HepG2 (cell line): ENCODE measurements around the gene LMNA. TPM values are rescaled to one million over a fixed set of nuclear protein-coding genes. Genes with fewer than 3 reads are reported as not detected.
A peak's percentile ranks its signal among the peaks of the same experiment; 100 is the strongest.

Experiments used
- DBP ChIP-seq: sonication (generic); formaldehyde crosslinking; IDR thresholded peaks from 2 replicates; pipeline ENCODE4 v1.4.0; 2020; ENCODE audit warnings: missing genetic modification reagents; ENCODE audit errors: not compliant biosample characterization
- HMGXB3 ChIP-seq: sonication (generic); formaldehyde crosslinking; IDR thresholded peaks from 2 replicates; pipeline ENCODE4 v1.4.0; 2020; ENCODE audit warnings: missing genetic modification reagents, borderline replicate concordance
- HNRNPUL1 ChIP-seq: fragments of 200-400 bp; formaldehyde crosslinking; IDR thresholded peaks from 2 replicates; pipeline ENCODE4 v1.6.1; 2017; ENCODE audit warnings: low read depth, mild to moderate bottlenecking, low read length, moderate library complexity
- KDM1A ChIP-seq: IDR thresholded peaks from 2 replicates; pipeline ENCODE4 v1.6.1; 2016; ENCODE audit warnings: missing compliant biosample characterization
- PAXIP1 ChIP-seq: sonication (generic); formaldehyde crosslinking; conservative IDR thresholded peaks from 2 replicates; pipeline ENCODE4 v1.4.0; 2020; ENCODE audit warnings: mild to moderate bottlenecking, missing genetic modification reagents, moderate library complexity
- POLR2G ChIP-seq: fragments of 200-400 bp; formaldehyde crosslinking; IDR thresholded peaks from 2 replicates; pipeline ENCODE4 v1.6.1; 2018; ENCODE audit warnings: mild to moderate bottlenecking, low read depth, low read length, moderate library complexity
- ZBTB10 ChIP-seq: sonication (generic); formaldehyde crosslinking; IDR thresholded peaks from 2 replicates; pipeline ENCODE4 v1.4.0; 2020; ENCODE audit warnings: missing genetic modification reagents, borderline replicate concordance
- ZNF280B ChIP-seq: sonication (generic); formaldehyde crosslinking; IDR thresholded peaks from 2 replicates; pipeline ENCODE4 v1.5.0; 2020; ENCODE audit warnings: missing genetic modification reagents, mild to moderate bottlenecking, borderline replicate concordance
- ZNF281 ChIP-seq: sonication (generic); formaldehyde crosslinking; IDR thresholded peaks from 2 replicates; pipeline ENCODE4 v1.4.0; 2020; ENCODE audit warnings: missing genetic modification reagents, borderline replicate concordance
- polyA plus RNA-seq, 8 experiments: library from polyadenylated mRNA; depleted of rRNA in 3 of 8; stranded (reverse) in 7 of 8; unstranded in 1 of 8; fragments of >200 nt; fragmentation: Illumina TruSeq in 4 of 8; extraction: Trizol in 4 of 8; gene quantifications; 2 replicates each; pipeline versions ENCODE4 v1.2.1 to v1.2.3, GENCODE V29; 2011 to 2016; ENCODE audit warnings: low read depth in 4 of 8, missing spikeins in 1 of 8, mixed read lengths in 1 of 8; ENCODE audit not compliant: insufficient read depth in 1 of 8
- total RNA-seq, 5 experiments: library from RNA; depleted of rRNA; stranded (reverse); fragments of >200 nt; fragmentation: Illumina TruSeq; extraction: Trizol; gene quantifications; 2 replicates each; pipeline ENCODE4 v1.2.3, GENCODE V29; 2016; ENCODE audit warnings: low read depth in 1 of 5

Gene LMNA
- total and polyA plus RNA-seq, 2 of the 13 experiments (the other 11 are each of a cell fraction or from before 2014, with no cell fraction given) = 107 to 225 TPM

- TF ChIP-seq DBP (CRISPR knock-in tag) (no peak), POLR2G (peak; percentile 61), HMGXB3 (CRISPR knock-in tag) (peak; percentile 82; the same call in 1 of the 2 replicates), ZBTB10 (peak; percentile 44; the same call in 1 of the 2 replicates), ZNF281 (peak; percentile 89), PAXIP1 (CRISPR knock-in tag) (peak; percentile 31; the same call in 1 of the 2 replicates), KDM1A (CRISPR knock-in tag) (no peak), ZNF280B (no peak), HNRNPUL1 (no peak)
Measured at GRCh38 chr1:156122519-156123355, 8.2 kb downstream of the LMNA start (continued).
